VCaP (cell line): ENCODE measurements around the gene ACAD10.

Experiments used
- H3K27ac ChIP-seq: fragments of 450-650 bp; 2 replicates; pipeline ENCODE4 v1.5.1; 2017
- CTCF ChIP-seq: fragments of 450-650 bp; conservative IDR thresholded peaks from 2 replicates; pipeline ENCODE4 v1.5.1; 2017; ENCODE audit warnings: mild to moderate bottlenecking, moderate library complexity

Gene ACAD10

GRCh38 chr12:111685811-111686573, at the start of gene ACAD10, which contains the start of gene BRAP:
Gene ACAD10, plus strand, starts transcription at chr12:111686053. Its CDS starts 6,657 bp downstream, at chr12:111692710.
Gene BRAP, minus strand, starts transcription at chr12:111685956. Its CDS starts 164 bp downstream, at chr12:111685792.
- peak within 1 kb of the TSS; percentile 91 for H3K27ac ChIP-seq
- TF ChIP-seq CTCF, result no peak; the same call in 1 of the 2 replicates

GRCh38 chr12:111636209-111636945, 49.5 kb upstream of the ACAD10 start:
- H3K27ac ChIP-seq, result no peak overlapping the region
- no peak for TF ChIP-seq CTCF

- H3K27ac ChIP-seq, result no peak overlapping the region
- no peak for TF ChIP-seq CTCF
Measured at GRCh38 chr12:111638556-111638955, 47.3 kb upstream of the ACAD10 start.

- no peak for TF ChIP-seq CTCF
- H3K27ac ChIP-seq, result no peak overlapping the region
Measured at GRCh38 chr12:111640506-111640905, 45.3 kb upstream of the ACAD10 start.

GRCh38 chr12:111642681-111643426, 43.0 kb upstream of the ACAD10 start:
- TF ChIP-seq CTCF, result no peak

GRCh38 chr12:111643427-111643826, 42.4 kb upstream of the ACAD10 start:
- no peak for TF ChIP-seq CTCF
- H3K27ac ChIP-seq, result peak overlapping the region; percentile 70

More at GRCh38 chr12:111642681-111643426, 43.0 kb upstream of the ACAD10 start:
- H3K27ac ChIP-seq, result peak overlapping the region; percentile 70

- peak overlapping the region; percentile 70; the same call in 1 of the 2 replicates for H3K27ac ChIP-seq
- no peak for TF ChIP-seq CTCF
Measured at GRCh38 chr12:111645433-111645832, 40.4 kb upstream of the ACAD10 start.
